NB4 (cell line): ENCODE data around the gene RAB26.
"Not testable (repeated sequence)": the region's sequence is repeated elsewhere in the genome, so short reads cannot be mapped to it uniquely, and the experiment has no call there.

Source experiments
- DNase-seq: peaks from one replicate; pipeline ENCODE4 v3.0.0; 2010; ENCODE audit warnings: low read depth
- H3K4me3 ChIP-seq: one replicate; pipeline ENCODE4 v1.5.1; 2011; ENCODE audit warnings: mild to moderate bottlenecking, low read depth, low read length, moderate library complexity
- MYC ChIP-seq: IDR thresholded peaks from 2 replicates; pipeline ENCODE4 v1.6.1; 2011; ENCODE audit warnings: low read depth, low read length
- POLR2A ChIP-seq: IDR thresholded peaks from 2 replicates; pipeline ENCODE4 v1.6.1; 2011; ENCODE audit warnings: mild to moderate bottlenecking; ENCODE audit not compliant: insufficient read length; ENCODE audit errors: extremely low read depth
- TF ChIP-seq, protein P1 (sequence below): IDR thresholded peaks from 2 replicates; pipeline ENCODE4 v1.6.1; 2011; ENCODE audit warnings: low read depth, low read length
- TF ChIP-seq, protein P2 (sequence below): IDR thresholded peaks from one replicate; pipeline ENCODE4 v1.5.1; 2012; ENCODE audit warnings: low read depth, low read length

The RAB26 gene

GRCh38 chr16:2197765-2198164 is 49.3 kb downstream of the RAB26 start:
- TF ChIP-seq, protein P1, sequence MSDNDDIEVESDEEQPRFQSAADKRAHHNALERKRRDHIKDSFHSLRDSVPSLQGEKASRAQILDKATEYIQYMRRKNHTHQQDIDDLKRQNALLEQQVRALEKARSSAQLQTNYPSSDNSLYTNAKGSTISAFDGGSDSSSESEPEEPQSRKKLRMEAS: no peak
- TF ChIP-seq, protein P2, sequence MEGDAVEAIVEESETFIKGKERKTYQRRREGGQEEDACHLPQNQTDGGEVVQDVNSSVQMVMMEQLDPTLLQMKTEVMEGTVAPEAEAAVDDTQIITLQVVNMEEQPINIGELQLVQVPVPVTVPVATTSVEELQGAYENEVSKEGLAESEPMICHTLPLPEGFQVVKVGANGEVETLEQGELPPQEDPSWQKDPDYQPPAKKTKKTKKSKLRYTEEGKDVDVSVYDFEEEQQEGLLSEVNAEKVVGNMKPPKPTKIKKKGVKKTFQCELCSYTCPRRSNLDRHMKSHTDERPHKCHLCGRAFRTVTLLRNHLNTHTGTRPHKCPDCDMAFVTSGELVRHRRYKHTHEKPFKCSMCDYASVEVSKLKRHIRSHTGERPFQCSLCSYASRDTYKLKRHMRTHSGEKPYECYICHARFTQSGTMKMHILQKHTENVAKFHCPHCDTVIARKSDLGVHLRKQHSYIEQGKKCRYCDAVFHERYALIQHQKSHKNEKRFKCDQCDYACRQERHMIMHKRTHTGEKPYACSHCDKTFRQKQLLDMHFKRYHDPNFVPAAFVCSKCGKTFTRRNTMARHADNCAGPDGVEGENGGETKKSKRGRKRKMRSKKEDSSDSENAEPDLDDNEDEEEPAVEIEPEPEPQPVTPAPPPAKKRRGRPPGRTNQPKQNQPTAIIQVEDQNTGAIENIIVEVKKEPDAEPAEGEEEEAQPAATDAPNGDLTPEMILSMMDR: no peak
- TF ChIP-seq MYC (no peak), POLR2A (no peak)
- H3K4me3 ChIP-seq: no peak overlapping the region
- no peak for DNase-seq

GRCh38 chr16:2198283-2198682 is 49.9 kb downstream of the RAB26 start:
- no peak overlapping the region for H3K4me3 ChIP-seq
- no peak for DNase-seq
- TF ChIP-seq, protein P2: no peak
- no peak for TF ChIP-seq POLR2A
- no peak for TF ChIP-seq MYC
- TF ChIP-seq, protein P1: no peak

GRCh38 chr16:2199095-2199494 is 50.7 kb downstream of the RAB26 start:
- no peak overlapping the region for H3K4me3 ChIP-seq
- DNase-seq: no peak
- TF ChIP-seq, protein P2: no peak
- TF ChIP-seq POLR2A (no peak), MYC (no peak)
- TF ChIP-seq, protein P1: no peak

DNA sequence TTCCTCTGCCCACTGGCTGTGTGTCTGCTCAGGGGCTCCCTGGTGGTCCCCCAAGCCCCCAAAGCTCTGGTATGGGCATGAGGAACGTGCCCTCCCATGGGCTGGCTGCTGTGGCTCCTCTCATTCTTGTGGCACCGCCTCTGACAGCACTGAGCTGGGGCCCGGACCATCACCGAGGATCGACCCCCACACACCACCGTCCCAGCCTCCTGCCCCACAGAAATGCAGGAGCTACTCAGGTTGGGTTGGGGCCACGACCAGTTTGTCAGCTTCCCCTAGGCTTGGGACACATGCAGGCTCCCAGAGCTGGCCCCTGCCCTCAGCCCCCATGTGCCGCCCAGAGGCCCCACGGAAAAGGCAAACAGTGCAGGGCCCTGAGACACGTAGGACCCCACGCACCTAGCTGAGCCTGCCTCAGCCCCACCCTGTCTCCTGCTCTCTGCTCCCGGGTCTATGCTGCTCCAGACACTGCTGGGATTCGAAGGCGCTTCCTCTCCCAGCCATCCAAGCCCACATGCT is 51.3 kb downstream of the RAB26 start:
- TF ChIP-seq POLR2A (no peak), MYC (no peak)
- TF ChIP-seq, protein P2: no peak
- TF ChIP-seq, protein P1: no peak
- H3K4me3 ChIP-seq: no peak overlapping the region
- DNase-seq: no peak

GRCh38 chr16:2200313-2200712 is 51.9 kb downstream of the RAB26 start:
- TF ChIP-seq, protein P1: no peak
- TF ChIP-seq, protein P2: no peak
- TF ChIP-seq MYC: no peak
- H3K4me3 ChIP-seq: no peak overlapping the region
- no peak for DNase-seq

GRCh38 chr16:2203119-2203688 is 54.8 kb downstream of the RAB26 start:
- DNase-seq, H3K4me3 ChIP-seq: not testable (repeated sequence)
